Activated CD4-positive, alpha-beta memory T cell treated with anti-CD3 and anti-CD28 coated beads, Interleukin-2, amount 10 ng/mL, durations not matched to agents 7 days and 5 days (primary cell): ENCODE results near the gene ABI1. TPM values are rescaled to one million over a fixed set of nuclear protein-coding genes. Genes with fewer than 3 reads are reported as not detected.
"Not testable (repeated sequence)": the region's sequence is repeated elsewhere in the genome, so short reads cannot be mapped to it uniquely, and the experiment has no call there.

Experiments
- CTCF ChIA-PET: fragments of 350-600 bp; sonication (Branson Sonifier 250); formaldehyde crosslinking; loops from one replicate; lab custom pipeline; 2021; ENCODE audit warnings: antibody characterized with exemption, inconsistent platforms; lab: Charles Lee
- POLR2A ChIA-PET: fragments of 350-600 bp; sonication (Branson Sonifier 250); formaldehyde crosslinking; loops from one replicate; lab custom pipeline; 2021; ENCODE audit warnings: antibody characterized with exemption; lab: Charles Lee
- DNase-seq: peaks from one replicate; pipeline ENCODE4 v3.0.0-alpha.2; 2020
- H3K27ac Mint-ChIP-seq: one replicate; pipeline ENCODE4 v1.8.0; 2021; ENCODE audit warnings: mild to moderate bottlenecking, mixed read lengths
- H3K27me3 Mint-ChIP-seq: one replicate; pipeline ENCODE4 v1.8.0; 2021; ENCODE audit warnings: mixed read lengths
- H3K36me3 Mint-ChIP-seq: one replicate; pipeline ENCODE4 v1.8.0; 2021; ENCODE audit warnings: low read depth, mixed read lengths
- H3K4me1 Mint-ChIP-seq: one replicate; pipeline ENCODE4 v1.8.0; 2021; ENCODE audit warnings: mixed read lengths
- H3K4me3 Mint-ChIP-seq: one replicate; pipeline ENCODE4 v1.8.0; 2021; ENCODE audit warnings: mild to moderate bottlenecking, mixed read lengths
- H3K9me3 Mint-ChIP-seq: one replicate; pipeline ENCODE4 v1.8.0; 2021; ENCODE audit warnings: mixed read lengths
- total RNA-seq, 2 experiments: library from RNA; stranded (reverse); gene quantifications; one replicate each; pipeline ENCODE4 v1.2.3, GENCODE V29; 2021

ABI1 gene
- 10 to 100 TPM; 76.9 to 78.4 TPM for total RNA-seq

DNA sequence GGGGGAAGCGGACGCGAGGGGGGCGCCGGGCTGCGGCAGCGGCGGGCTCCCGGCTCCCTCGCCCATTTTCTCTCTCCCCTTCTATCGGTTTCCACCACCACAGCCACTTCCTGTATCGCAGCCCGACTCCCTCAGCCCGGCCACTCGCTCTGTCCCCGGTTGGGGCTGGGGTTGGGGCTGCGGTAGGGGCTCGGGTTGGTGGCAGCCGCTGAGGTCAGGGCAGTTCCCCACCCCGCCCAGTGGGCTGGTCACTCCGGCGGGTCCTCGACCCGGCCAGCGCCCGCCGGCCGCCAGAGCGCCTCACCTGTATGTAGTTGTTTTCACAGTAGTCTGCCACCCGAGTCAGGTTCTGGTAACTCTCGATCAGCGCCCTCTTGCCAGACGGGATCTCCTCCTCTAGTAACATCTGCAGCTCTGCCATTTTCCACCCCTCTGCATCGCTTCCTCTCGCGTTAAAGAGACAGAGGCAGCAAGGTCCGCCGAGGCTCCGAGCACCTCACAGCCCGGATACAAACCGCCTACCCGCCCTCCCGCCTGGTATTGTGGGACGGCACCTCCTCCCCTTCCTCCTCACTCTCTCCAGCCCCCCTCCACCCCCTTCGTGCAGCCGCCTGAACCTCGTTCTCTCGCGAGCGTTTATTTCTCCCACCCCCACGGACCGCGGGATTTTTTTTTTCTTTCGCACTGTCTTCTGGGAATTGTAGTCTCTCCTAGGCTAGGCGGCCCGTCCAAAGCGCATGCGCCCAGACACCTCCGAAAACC is at the start of gene ABI1:
Gene ABI1 (minus strand): TSS at position 516 of the 762 bp plus-strand sequence. CDS start 95 bp downstream, at position 421.
- H3K27me3 Mint-ChIP-seq: peaks cover 11% of the 10 kb centered on the region
- peak within 1 kb of the TSS; percentile 100 for H3K4me3 Mint-ChIP-seq
- H3K27ac Mint-ChIP-seq: peak within 1 kb of the TSS; percentile 100
- peaks cover 30% of the 10 kb centered on the region for H3K4me1 Mint-ChIP-seq
- no peaks in the 10 kb centered on the region for H3K9me3 Mint-ChIP-seq
- H3K36me3 Mint-ChIP-seq: peaks cover 20% of the 10 kb centered on the region
- ChIA-PET POLR2A (interaction anchor here (0.7 to 4.2 kb wide), 11 partner anchors 17 to 430 kb away, joined by 3 to 28 read pairs (median 6); partner anchors contain the start of genes MASTL, PDSS1 and YME1L1), CTCF (interaction anchor here (1.0 to 4.3 kb wide), 14 partner anchors 9 to 293 kb away, joined by 3 to 36 read pairs (median 4); partner anchors contain the start of gene YME1L1)
- DNase-seq: peak; percentile 98

DNA sequence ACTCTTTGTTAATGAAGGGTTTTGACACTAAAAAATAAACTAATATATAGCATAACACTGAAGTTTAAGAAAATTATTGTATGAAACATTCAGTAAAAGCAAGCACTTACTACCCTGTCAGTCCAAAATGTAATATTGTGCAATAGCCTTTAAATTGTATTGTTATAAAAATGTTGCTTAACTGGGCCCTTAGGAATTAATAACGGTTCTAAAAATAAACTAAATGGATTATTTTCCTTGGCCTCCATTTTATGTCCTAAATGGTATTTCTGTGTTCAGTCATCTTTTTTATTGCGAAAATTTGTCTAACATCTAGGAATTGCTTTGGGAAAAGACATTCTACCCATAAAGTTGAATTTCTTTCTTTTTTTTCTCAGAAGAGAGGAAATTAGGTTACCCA is 49.0 kb upstream of the ABI1 start:
- Mint-ChIP-seq H3K27me3 (peaks cover 6% of the 10 kb centered on the region), H3K36me3 (no peaks in the 10 kb centered on the region), H3K4me1 (no peaks in the 10 kb centered on the region), H3K9me3 (peaks cover 3% of the 10 kb centered on the region), H3K4me3 (no peak overlapping the region), H3K27ac (no peak overlapping the region)
- DNase-seq: no peak
- ChIA-PET POLR2A (no interaction called here), CTCF (no interaction called here)

DNA sequence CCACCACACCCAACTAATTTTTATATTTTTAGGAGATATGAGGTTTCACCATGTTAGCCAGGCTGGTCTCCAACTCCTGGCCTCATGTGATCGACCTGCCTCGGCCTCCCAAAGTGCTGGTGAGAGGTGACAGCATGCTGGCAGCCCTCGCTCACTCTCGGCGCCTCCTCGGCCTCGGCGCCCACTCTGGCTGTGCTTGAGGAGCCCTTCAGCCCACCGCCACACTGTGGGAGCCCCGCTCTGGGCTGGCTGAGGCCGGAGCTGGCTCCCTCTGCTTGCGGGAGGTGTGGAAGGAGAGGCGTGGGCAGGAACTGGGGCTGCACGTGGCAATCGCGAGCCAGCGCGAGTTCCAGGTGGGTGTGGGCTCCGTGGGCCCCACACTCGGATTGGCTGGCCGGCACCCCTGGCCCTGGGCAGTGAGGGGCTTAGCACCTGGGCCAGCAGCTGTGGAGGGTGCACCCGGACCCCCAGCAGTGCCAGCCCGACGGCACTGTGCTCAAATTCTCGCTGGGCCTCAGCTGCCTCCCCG is 44.6 kb upstream of the ABI1 start:
- DNase-seq, POLR2A ChIA-PET, H3K9me3 Mint-ChIP-seq, CTCF ChIA-PET, H3K4me3 Mint-ChIP-seq, H3K4me1 Mint-ChIP-seq, H3K27ac Mint-ChIP-seq, H3K27me3 Mint-ChIP-seq, H3K36me3 Mint-ChIP-seq: not testable (repeated sequence)

DNA sequence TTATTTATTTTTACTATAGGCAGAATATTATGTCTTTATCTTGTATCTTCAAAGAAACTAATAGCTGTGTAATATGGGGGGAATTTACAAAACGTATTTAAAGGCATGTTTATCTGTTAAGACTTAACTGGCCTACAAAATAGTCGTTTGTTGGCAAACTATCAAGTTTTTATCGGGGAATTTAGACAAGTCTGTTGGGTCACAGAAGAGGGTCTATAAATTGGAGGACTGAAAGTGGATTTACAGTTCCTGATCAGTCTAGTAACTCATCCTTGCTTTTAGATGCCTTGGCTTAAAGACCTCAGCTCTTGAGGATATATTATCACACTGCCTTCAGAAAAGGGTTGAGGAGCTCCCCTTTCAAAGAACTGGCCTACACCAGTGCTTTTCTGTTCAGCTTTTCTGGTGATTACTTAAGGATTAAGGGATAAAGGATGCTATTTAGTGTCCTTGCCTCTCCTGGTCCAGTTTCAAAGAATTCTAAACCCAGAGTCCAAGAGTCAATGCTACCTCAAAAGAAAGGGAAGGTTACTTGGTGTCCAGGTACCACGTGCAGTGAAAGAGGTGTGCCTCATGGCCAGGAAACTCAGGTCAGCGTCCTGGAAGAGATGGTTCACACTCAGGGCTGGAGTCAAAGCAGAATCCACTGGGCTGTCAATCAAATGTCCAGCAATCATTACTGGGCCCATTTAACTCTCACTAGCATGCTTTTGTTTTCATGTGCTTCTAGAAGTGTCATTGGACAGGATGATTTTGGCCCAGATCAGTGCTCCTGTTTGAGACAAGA is 42.9 kb upstream of the ABI1 start:
- H3K4me1 Mint-ChIP-seq: no peaks in the 10 kb centered on the region
- peaks cover 3% of the 10 kb centered on the region for H3K9me3 Mint-ChIP-seq
- no peak overlapping the region for H3K4me3 Mint-ChIP-seq
- H3K27ac Mint-ChIP-seq: no peak overlapping the region
- no peaks in the 10 kb centered on the region for H3K36me3 Mint-ChIP-seq
- CTCF ChIA-PET: no interaction called here
- POLR2A ChIA-PET: no interaction called here
- H3K27me3 Mint-ChIP-seq: peaks cover 3% of the 10 kb centered on the region
- no peak for DNase-seq

DNA sequence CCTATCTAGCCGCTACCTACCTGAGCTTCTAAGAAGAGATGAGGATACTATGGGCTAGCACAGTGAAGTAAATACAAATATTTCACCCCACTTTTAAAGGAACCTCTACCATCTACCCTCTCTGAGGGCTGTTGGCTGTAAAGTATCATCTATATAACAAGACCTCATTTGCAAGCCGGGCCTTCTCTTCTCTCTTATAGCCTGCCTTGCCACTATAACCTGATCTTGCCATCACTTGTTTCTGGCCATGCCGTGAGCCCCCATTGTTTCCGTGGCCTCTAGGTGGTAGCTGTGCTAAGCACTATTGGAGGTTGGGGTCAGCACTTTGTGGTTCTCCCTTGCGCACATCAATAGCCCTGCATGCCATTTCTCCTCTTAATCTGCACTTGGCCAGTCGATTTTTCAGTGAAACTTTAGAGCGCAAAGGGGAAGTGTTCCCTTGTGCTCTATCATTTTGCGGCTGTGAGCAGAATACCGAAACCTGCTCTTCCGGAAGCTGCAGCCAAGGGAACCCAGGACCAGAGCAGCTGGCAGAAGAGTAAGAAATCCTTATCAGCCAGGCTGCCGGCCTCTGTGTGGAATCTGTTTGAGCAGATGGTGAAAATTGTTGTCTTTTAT is 31.7 kb upstream of the ABI1 start:
- H3K27ac Mint-ChIP-seq, CTCF ChIA-PET, H3K4me3 Mint-ChIP-seq, H3K4me1 Mint-ChIP-seq, POLR2A ChIA-PET, H3K9me3 Mint-ChIP-seq, DNase-seq, H3K36me3 Mint-ChIP-seq: not testable (repeated sequence)
- H3K27me3 Mint-ChIP-seq: peaks cover 11% of the 10 kb centered on the region

DNA sequence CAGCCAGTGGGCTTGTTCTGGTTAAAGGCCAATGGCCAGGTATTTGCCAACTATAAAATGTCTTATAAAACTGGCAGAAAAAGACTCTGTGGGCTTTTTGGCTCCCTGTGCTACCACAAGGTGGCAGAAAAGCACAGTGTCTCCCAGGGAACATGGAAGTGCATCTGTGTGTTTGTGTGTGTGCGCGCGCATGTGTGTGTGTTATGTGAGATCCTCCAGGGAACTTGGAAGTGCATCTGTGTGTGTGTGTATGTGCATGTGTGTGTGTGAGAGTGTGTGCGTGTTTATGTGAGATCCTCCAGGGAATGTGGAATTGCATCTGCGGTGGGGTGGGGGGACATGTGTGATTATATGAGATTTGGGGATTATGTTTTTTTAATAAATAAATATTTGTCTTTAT is 30.2 kb upstream of the ABI1 start:
- CTCF ChIA-PET: interaction anchor here (0.6 to 1.0 kb wide), 4 partner anchors 253 to 716 kb away, joined by 3 to 4 read pairs (median 3); no protein-coding TSS in a partner anchor
- no peak overlapping the region for H3K4me3 Mint-ChIP-seq

DNA sequence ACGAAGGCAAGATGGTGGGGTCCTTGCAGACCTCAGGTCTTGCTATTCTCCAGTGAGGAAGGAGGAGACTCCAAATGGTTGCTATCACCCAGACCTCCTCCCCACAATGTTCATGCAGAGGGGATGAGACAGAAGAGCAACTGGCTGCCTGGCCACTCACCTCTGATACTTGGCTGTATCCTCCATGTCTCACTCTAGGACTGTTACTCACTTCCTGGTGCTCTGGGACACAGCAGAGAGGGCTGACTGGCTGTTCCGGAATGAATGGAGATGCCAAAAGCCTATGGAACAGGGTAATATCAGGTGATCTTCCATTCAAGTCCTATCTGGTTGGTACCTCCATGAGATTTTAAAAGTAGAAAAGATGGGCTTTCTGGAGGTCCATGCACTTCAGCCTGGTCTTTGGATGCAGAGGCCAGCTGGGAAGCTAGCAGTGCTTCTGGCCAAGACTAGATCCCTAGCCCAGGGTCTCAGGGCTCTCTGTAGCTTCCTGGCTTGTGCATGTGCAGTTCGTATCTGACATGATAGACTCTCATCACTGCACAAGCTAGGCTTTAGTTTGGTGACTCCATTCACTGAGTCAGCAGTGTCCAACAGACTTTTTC is 27.0 kb upstream of the ABI1 start:
- no peak overlapping the region for H3K4me3 Mint-ChIP-seq
- H3K36me3 Mint-ChIP-seq: no peaks in the 10 kb centered on the region
- peaks cover 3% of the 10 kb centered on the region for H3K9me3 Mint-ChIP-seq
- ChIA-PET POLR2A (no interaction called here), CTCF (interaction anchor here (0.7 to 2.0 kb wide), 2 partner anchors 25 to 161 kb away, joined by 3 to 8 read pairs; no protein-coding TSS in a partner anchor)
- DNase-seq: no peak
- no peaks in the 10 kb centered on the region for H3K4me1 Mint-ChIP-seq
- peaks cover 16% of the 10 kb centered on the region for H3K27me3 Mint-ChIP-seq
- H3K27ac Mint-ChIP-seq: no peak overlapping the region

More for the DNA sequence above, 30.2 kb upstream of the ABI1 start:
- H3K27me3 Mint-ChIP-seq: peaks cover 4% of the 10 kb centered on the region
- H3K27ac Mint-ChIP-seq: no peak overlapping the region
- peaks cover 9% of the 10 kb centered on the region for H3K9me3 Mint-ChIP-seq
- POLR2A ChIA-PET: no interaction called here
- peak; percentile 55 for DNase-seq
- H3K36me3 Mint-ChIP-seq: no peaks in the 10 kb centered on the region
- no peaks in the 10 kb centered on the region for H3K4me1 Mint-ChIP-seq

DNA sequence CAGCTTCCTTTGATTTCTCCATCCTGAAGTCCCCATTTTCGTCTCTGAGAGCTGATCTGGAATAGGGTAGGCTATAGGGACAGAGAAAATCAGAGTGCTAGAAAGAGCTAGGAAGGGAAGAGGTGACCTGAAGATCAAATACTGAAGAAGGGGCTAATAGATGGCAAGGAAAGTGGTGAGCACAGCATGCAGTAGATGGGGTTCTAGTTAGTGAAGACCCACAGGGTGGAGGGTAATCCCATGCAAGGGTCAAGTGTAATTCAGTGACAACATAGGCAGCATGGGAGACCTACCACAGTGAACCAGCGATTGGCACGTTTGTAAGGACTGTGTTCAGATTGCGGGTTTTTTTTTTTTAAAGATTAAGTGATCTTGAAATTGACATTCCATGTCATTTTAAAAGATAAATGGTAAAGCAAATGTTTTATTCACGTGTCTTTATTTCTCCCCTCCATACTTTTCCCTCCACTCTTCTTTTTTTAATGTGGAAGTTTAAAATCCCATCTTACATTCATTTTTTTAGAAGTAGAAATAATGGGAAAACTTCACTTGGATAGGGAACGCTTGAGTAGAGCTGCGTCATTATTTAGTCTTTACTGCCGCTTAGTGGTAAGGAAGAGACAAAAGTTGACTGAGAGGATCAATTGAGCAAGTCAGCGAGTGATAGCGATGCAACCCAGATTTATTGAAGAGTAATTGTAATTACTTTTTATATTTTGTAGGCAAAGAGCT is 21.0 kb upstream of the ABI1 start:
- no peak for DNase-seq
- no peak overlapping the region for H3K27ac Mint-ChIP-seq
- no peak overlapping the region for H3K4me3 Mint-ChIP-seq
- no peaks in the 10 kb centered on the region for H3K36me3 Mint-ChIP-seq
- peaks cover 30% of the 10 kb centered on the region for H3K27me3 Mint-ChIP-seq
- ChIA-PET POLR2A (interaction anchor here (1.1 to 2.2 kb wide), 3 partner anchors 75 to 193 kb away, joined by 3 to 6 read pairs (median 3); no protein-coding TSS in a partner anchor), CTCF (interaction anchor here (0.6 to 5.8 kb wide), 27 partner anchors 10 to 547 kb away, joined by 3 to 116 read pairs (median 5); partner anchors contain the start of genes ABI1 and YME1L1)
- no peaks in the 10 kb centered on the region for H3K9me3 Mint-ChIP-seq
- peaks cover 7% of the 10 kb centered on the region for H3K4me1 Mint-ChIP-seq

DNA sequence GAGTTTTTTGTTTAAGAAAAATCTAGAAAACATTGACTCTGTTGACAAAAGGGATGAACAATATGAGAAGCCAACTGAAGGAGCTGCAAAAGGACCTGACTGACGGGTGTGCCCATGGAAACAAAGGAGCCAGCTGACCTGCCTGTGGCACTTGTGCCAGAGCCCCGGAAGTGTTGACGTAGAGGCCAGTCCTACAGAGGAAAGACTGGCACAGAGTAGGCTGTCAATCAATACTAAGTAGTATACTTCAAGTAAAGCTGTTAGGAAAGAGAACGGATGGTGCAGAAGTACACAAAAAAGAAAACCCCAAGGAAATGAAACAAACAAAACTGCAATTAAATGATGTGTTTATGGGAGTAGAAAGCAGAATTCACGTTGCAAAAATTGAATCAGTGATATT is 19.0 kb upstream of the ABI1 start:
- Mint-ChIP-seq H3K27ac (no peak overlapping the region), H3K4me3 (no peak overlapping the region), H3K27me3 (peaks cover 26% of the 10 kb centered on the region), H3K36me3 (no peaks in the 10 kb centered on the region), H3K4me1 (peaks cover 7% of the 10 kb centered on the region), H3K9me3 (no peaks in the 10 kb centered on the region)
- no peak for DNase-seq
- POLR2A ChIA-PET: no interaction called here
- CTCF ChIA-PET: interaction anchor here (4.2 to 5.8 kb wide), 2 partner anchors 17 to 152 kb away, joined by 30 to 116 read pairs; partner anchors contain the start of gene ABI1

DNA sequence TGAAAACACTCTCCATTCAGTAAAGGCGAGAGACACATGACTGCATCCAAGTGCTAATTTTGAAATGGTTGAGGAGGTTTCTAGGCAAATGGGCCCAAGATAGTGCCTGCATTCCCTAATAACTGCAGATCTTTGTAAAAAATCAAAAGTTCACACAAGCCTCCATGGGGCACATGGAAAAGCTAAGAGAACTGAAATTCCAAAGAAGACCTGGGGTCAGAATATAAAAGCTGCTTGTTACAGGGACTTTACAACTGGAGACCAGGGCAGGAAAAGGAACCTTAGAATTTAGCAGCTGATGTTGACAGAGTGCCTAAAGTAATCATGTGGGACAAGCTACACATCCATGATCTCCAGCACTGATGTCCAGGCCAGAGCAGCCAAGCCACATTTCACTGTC is 10.0 kb upstream of the ABI1 start:
- Mint-ChIP-seq H3K27me3 (peaks cover 13% of the 10 kb centered on the region), H3K9me3 (no peaks in the 10 kb centered on the region), H3K36me3 (no peaks in the 10 kb centered on the region), H3K4me1 (peaks cover 8% of the 10 kb centered on the region), H3K4me3 (no peak overlapping the region), H3K27ac (no peak overlapping the region)
- no peak for DNase-seq
- POLR2A ChIA-PET: no interaction called here
- CTCF ChIA-PET: interaction anchor here (1.6 to 2.7 kb wide), 2 partner anchors 11 to 144 kb away, joined by 7 to 20 read pairs; no protein-coding TSS in a partner anchor

DNA sequence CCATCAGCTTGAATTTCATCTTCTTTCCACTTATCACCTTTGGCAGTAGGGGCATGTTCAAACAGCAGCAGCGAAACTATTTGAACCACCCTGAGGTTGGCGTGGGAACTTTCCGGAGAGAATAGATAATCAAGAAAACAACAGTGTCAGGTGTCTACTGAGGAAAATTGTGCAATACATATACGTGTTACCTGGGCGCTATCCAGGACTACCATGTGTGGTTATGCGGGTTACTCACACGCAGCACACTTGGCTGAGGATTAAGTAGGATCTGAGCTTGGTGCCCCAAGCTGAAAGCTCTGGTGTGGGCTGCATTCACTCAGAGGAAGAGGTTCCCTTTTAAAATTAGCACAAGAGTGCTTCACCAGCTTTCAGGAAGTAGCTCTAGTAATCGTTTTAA is 8.8 kb upstream of the ABI1 start:
- peaks cover 8% of the 10 kb centered on the region for H3K4me1 Mint-ChIP-seq
- H3K9me3 Mint-ChIP-seq: no peaks in the 10 kb centered on the region
- no peak overlapping the region for H3K4me3 Mint-ChIP-seq
- POLR2A ChIA-PET: interaction anchor here (0.6 kb wide), 2 partner anchors 367 to 1959 kb away, joined by 3 to 4 read pairs; no protein-coding TSS in a partner anchor
- no peaks in the 10 kb centered on the region for H3K36me3 Mint-ChIP-seq
- H3K27me3 Mint-ChIP-seq: peaks cover 16% of the 10 kb centered on the region
- H3K27ac Mint-ChIP-seq: peak overlapping the region; percentile 22
- CTCF ChIA-PET: interaction anchor here (0.8 to 2.7 kb wide), 4 partner anchors 8 to 143 kb away, joined by 3 to 20 read pairs (median 6); partner anchors contain the start of gene ABI1
- no peak for DNase-seq
